Measurements from ENCODE around the gene RAD54L2.
"Not testable (repeated sequence)": the region's sequence is repeated elsewhere in the genome, so short reads cannot be mapped to it uniquely, and the experiment has no call there.

The RAD54L2 gene

DNA sequence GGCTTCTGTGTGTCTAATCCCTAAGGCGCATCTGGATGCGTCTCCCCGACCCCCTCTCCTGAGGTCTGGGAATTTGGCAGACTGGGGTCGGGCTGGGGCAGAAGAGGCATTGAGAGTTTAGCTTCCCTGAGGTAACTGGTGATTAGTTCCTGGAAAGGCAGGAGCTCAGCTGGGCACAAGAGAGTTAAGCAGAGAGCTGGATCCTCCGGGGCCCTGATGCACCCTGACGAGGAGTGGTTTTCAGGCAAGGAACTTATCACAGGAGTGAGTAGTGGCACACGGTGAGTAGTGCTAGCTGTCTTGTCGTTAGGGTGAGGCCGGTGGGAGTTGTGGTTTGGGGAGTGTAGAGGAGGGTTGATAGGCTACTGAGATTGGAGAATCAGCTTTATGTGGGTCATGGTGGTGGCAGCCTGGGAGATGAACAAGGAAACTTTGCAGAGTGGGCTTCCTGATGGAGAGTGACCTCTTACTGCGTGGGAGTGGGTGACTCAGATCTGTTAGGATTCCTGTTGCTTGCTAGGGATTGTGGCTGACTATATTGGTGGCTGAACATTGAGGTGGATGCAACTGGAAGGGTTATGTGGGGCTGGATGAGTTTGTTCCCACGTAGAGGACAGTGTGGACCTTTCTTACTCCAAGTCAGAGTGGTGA, 897 bp downstream of the RAD54L2 start:
- peak; percentile 26 for DNase-seq (ENCODE audit: low read depth)

DNA sequence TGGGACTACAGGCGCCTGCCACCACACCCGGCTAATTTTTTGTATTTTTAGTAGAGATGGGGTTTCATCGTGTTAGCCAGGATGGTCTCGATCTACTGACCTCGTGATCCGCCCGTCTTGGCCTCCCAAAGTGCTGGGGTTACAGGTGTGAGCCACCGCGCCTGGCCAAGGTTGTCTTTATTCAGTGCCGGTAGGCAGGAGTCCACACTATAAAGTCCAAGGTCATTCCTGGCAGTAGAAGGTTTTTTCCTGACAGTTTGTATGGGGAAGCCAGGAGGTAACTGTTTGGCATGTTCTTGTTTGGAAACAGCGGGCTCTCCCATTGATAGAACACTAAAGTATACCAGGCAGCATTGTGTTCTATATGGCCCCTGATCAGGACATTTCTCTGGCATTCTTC, 4.1 kb downstream of the RAD54L2 start:
- DNase-seq (ENCODE audit: low read depth): not testable (repeated sequence)

DNA sequence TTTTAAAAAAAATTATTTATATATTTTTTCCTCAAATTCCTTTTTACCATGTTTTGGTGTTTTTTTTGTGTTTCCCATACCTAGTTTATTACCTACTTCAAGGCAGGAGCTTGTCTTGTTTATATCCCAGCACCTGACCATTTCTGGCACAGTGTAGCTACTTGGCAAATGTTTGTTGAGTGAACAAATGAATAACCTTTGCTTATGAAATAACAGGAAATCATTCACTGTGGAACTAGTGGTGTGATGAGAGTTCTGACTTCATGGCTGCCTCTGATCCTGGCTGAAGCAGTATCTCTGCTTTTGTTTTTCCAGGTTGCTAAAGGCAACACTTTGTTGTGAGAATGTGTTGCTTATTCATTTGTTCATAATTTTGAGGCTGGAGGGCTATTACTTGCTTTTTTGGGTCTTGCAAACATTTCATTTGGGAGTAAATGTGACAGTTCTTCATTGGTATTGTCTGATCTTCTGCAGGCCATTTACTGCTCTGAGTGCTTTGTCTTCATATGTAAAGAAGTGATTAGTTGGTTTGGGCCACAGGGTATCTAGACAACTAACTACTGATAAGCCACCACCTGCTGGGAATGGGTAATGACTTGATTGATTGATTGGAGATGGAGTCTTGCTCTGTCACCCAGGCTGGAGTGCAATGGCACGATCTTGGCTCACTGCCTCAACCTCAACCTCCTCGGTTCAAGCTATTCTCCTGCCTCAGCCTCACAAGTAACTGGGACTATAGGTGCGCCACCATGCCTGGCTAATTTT, 5.7 kb downstream of the RAD54L2 start:
- no peak for DNase-seq (ENCODE audit: low read depth)

DNA sequence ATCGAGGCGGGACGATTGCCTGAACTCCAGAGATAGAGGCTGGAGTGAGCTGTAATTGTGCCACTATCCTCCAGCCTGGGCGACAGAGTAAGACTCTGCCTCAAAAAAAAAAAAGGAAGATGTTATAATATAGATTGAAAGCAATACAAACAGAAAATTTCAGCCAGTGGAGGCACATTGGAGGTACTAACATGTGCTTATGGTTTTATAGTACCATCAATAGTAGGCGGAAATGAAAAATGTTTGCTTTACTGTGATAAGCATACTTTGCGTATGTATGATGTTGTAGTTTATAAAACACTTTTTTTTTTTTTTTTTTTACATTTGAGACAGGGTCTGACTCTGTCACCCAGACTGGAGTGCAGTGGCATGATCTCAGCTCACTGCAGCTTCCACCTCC, 8.8 kb downstream of the RAD54L2 start:
- no peak for DNase-seq (ENCODE audit: low read depth)

DNA sequence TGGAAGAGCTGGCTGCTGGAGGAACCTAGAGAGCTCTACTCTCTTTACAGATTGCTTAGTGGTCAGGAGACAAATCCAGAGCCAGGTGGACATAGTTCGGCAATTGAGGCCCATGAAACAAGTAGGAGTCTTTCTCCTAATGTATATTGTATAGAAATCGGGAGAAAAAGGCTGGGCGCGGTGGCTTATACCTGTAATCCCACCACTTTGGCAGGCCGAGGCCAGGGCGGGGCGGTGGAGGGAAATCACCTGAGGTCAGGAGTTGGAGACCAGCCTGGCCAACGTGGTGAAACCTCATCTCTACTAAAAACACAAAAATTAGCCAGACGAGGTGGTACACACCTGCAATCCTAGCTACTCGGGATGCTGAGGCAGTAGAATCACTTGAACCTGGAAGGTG, 10.8 kb downstream of the RAD54L2 start:
- no peak for DNase-seq (ENCODE audit: low read depth)

DNA sequence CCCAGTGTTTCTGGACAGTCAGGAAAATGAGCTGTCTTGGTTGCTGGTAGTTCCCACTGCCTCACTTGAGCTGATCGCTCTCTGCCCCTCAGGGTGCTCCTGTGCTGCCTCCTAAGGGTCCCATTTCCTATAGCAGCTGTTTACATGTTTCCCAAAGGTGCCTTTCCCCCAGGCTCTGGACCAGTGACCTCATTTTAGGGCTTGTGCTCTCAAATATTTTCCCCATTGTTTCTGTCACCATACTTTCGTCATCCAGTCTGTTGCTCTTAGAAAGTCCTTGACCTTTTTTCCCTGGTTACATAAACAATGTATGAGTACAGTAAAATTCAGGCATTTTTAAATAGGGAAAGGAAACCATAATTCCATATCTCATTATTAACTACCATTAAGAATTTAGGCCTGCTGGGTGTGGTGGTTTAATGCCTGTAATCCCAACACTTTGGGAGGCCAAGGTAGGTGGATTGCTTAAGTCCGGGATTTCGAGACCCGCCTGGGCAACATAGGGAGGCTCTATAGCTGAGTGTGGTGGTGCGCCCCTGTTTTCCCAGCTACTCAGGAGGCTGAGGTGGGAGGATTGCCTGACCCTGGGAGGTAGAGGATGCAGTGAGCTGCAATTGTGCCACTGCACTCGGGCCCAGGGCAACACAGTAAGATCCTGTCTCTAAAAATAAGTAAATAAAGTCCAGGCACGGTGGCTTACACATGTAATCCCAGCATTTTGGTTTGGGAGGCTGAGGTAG, 11.7 kb downstream of the RAD54L2 start:
- no peak for DNase-seq (ENCODE audit: low read depth)

DNA sequence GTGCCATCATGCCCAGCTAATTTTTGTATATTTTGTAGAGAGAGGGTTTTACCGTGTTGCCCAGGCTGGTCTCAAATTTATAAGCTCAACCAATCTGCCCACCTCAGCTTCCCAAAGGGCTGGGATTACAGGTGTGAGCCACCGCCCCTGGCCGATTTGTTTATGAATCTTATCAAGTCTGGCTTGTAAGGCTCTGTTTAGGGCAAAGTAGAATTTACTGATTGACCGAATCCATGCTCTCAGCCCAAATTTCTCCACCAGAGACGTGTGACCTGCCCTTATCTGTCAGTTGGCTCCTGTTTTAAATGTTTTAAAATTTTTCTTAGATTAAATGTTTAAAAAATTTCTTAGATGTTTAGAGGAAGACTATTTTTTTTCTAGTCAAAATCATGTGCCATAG, 19.5 kb downstream of the RAD54L2 start:
- DNase-seq (ENCODE audit: low read depth): no peak

DNA sequence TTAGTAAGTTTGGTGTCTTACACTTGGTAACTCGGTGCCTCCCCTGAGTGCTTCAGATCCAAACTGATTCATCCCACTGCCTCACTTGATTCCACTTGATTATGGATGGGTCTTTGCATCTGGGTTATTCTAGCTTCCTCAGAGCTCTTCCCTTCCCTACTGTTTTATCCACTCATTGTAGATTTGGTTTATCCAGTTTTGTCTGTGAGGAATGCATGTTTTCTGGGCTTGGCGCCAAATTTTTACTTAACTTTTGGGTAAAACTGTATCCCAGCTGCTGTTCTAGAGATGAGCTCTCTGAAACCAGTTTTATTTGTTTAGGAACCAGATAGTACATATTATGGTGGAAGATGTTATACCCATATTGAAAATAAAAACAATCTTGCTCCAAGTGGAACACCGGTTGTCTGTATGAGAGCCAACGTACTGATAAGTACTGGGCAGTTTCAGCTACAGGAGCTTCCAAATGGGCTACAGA, 20.9 kb downstream of the RAD54L2 start:
- no peak for DNase-seq (ENCODE audit: low read depth)

DNA sequence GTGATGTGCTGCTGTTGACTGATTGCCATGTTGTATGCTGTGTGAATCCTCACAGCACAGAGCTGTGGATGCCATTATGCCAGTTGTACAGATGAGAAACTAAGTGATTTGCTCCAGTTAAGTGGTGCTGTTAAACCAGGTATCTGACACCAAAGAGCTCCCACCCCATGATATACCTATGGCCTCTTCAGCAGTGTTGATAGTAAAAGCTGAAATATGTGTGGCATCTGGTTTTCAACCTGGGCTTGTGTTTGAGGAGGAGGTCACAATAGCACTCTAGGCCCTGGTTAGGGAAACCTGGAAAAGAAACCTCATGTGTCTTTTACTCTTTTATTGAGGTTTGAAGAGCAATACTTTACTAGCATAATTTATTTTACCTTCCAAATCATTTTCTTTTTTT, 21.4 kb downstream of the RAD54L2 start:
- no peak for DNase-seq (ENCODE audit: low read depth)

DNA sequence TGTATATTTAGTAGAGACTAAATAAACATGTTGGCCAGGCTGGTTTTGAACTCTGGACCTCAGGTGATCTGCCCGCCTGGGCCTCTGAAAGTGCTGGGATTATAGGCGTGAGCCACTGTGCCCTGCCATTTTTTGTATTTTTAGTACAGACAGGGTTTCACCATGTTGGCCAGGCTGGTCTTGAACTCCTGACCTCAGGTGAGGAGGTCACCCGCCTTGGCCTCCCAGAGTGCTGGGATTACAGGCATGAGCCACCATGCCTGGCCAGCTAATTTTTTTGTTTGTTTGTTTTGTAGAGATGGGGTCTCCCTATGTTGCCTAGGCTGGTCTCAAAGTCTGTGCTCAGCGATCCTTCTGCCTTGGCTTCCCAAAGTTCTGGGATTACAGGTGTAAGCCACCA, 23.9 kb downstream of the RAD54L2 start:
- not testable (repeated sequence) for DNase-seq (ENCODE audit: low read depth)

DNA sequence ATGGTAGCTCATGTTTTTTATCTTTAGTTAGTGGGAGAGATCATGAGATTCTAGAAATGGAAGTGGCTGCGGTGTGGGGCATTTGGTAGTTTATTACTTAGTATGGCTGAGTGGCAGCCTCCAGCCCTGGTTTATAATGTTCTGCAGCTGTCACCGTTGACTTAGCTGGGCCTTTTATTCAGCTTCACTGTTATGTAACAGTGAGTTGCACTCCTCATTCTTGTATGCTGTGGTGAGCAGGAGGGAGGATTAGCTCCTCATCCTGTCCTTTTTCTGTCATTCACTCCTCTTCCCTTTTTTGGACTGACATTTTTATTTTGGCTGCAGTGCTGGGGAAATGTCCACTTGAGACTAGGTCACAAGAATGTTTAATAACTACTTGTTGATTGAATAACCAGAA, 29.5 kb downstream of the RAD54L2 start:
- no peak for DNase-seq (ENCODE audit: low read depth)

DNA sequence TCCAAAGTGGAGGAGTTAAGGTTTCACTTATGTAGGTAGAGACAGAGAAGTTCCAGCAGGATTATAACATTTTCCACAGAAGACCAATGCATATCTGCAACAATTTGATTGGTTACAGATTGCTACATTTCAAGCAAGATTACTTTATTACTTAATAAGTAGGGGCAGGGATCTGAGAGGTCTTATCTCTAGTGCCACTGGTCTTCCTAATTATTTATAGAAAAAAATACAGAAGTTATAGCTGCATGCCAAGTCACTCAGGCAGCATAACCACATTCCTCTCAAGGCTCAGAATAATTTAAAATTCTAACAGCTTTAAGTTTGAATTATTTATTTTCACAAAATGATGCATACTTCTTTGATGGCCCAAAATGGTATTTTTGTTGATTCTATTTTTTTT, 30.5 kb downstream of the RAD54L2 start:
- no peak for DNase-seq (ENCODE audit: low read depth)

DNA sequence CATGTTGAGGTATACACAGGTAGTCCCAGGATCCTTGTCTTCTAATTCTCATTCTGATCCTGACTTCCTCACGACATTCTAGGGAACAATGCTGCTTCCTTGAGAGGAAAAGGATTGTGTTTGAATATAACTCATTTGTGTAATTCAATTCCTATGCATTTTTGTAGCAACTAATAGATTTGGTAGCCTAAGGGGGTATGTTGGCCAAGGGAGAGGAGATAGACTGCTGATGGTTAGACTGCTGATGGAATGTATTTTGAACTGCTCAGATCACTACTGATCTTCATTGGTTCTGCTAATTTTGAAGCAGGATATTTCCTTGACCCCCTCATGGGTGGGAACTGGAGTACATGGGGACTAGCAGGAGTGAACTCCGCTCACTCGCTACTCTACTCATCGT, 39.7 kb downstream of the RAD54L2 start:
- DNase-seq (ENCODE audit: low read depth): no peak

DNA sequence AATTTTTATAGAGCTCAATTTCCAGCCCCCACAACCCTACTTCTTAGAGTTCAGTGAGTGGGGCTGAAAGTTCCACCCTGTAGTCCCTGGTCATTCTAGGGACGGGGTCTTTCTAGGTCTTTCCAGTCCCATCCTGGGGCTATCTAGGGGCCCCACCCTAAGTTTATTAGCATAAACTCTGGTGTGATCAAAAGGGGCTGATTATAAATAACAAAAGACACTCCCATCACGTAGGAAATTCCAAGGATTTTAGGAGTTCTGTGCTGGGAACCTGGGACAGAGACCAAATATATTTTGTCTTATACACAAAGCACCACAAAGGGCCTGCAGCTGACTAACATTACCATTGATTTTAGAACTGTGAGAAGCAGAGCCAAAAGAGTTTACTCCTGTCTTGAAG, 41.9 kb downstream of the RAD54L2 start:
- DNase-seq (ENCODE audit: low read depth): no peak

DNA sequence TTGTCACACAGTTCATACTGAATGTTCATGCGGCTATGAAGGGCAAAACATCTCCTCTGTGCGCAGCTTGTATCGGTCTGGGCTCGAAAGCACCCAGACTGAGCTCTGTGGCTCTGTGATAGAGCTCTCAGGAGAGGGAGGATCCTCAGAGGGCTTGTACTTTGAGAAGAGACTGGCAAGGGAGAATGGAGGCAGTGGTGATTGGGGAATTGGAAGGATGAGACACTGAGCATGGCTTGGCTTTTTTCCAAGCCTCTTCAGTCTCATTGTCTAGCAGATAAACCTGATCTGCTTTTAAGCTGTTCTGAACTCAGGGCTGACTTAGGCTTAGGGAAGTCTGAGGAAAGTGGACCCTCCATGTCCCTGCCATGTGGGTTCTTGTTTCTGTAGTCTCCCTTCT, 43.0 kb downstream of the RAD54L2 start:
- DNase-seq (ENCODE audit: low read depth): no peak

DNA sequence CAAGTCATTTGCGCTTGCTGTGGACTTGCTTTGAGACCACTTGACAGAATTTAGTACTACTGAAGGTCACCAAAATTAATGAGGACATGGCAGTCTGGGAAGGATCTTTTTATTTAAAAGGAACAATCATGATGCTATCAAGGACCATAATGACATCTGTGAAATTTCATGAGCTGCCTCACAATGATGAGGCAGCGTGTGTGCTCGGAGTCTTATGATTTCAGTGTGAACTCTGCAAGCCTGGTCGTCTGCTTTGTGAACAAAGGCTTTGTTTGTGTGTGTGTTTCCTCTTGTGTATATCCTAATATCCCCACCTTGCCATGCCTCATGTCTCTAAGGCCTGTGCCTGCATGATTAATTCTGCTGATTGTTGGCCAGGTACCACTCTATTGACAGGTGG, 46.7 kb downstream of the RAD54L2 start:
- DNase-seq (ENCODE audit: low read depth): no peak

DNA sequence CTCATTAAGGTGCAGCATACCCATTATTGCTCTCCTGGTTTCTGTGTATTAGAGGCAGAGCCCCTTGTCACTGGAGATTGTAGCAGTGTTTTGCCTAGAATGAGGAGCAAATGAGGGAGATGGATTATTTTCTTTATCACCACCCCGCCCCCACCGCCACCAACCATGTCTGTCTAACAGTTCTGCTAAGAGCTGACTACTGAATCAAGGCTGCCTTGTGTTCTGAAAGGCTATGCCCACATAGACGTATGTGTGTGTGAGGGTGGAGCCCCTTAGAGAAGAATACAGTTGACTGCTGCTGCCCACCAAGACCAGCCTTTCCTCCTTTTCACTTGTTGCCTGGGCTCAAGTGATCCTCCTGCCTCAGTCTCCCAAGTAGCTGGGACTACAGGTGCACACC, 47.4 kb downstream of the RAD54L2 start:
- DNase-seq (ENCODE audit: low read depth): no peak
